Kidney epithelial cell (primary cell): Measurements from ENCODE around the gene ATXN7L1. TPM values are rescaled to one million over a fixed set of nuclear protein-coding genes. Genes with fewer than 3 reads are reported as not detected.

ENCODE experiments used
- DNase-seq: peaks from one replicate; pipeline ENCODE4 v3.0.0-alpha.2; 2010; ENCODE audit warnings: low read depth
- H3K27me3 ChIP-seq: 2 replicates; pipeline ENCODE4 v1.6.0; 2011; ENCODE audit warnings: low read length; ENCODE audit not compliant: control insufficient read depth, insufficient read depth
- H3K36me3 ChIP-seq: 2 replicates; pipeline ENCODE4 v1.5.1; 2011; ENCODE audit warnings: low read length; ENCODE audit not compliant: control insufficient read depth, insufficient read depth
- H3K4me3 ChIP-seq: 2 replicates; pipeline ENCODE4 v1.5.1; 2011; ENCODE audit warnings: low read depth, mild to moderate bottlenecking, control low read depth, low read length
- total RNA-seq: library from RNA; depleted of rRNA; stranded (reverse); fragments of >200 nt; gene quantifications from 2 replicates; pipeline ENCODE4 v1.2.3, GENCODE V29; 2015
- TF ChIP-seq, protein P1 (sequence below): IDR thresholded peaks from 2 replicates; pipeline ENCODE4 v1.5.1; 2011; ENCODE audit warnings: mild to moderate bottlenecking, moderate library complexity, low read length, control low read depth, inconsistent platforms; ENCODE audit not compliant: insufficient read depth, poor library complexity, severe bottlenecking

The ATXN7L1 gene
- total RNA-seq, 1 donor from 2014 or later = 2.4 TPM

DNA sequence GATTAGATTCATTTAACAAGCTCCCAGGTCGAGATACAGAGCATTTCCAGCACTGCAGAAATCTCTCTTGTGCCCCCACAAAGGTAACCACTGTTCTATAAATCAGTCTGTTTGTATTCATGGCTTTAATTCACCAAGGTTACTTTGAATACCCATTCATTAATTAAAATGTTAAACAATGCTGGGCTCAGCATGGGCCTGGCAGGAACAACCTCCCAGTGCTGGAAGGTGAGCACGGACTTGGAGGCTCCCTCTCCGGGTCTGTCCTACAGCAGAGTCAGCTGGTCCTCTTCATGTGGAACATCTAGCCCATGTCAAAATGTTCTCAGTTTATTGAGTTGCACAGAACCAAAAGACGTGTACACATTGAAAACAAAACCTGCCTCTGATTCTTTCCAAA, 279.5 kb downstream of the ATXN7L1 start:
- H3K36me3 ChIP-seq = no peaks in the 10 kb centered on the region
- no peak overlapping the region for H3K4me3 ChIP-seq
- H3K27me3 ChIP-seq = no peaks in the 10 kb centered on the region

DNA sequence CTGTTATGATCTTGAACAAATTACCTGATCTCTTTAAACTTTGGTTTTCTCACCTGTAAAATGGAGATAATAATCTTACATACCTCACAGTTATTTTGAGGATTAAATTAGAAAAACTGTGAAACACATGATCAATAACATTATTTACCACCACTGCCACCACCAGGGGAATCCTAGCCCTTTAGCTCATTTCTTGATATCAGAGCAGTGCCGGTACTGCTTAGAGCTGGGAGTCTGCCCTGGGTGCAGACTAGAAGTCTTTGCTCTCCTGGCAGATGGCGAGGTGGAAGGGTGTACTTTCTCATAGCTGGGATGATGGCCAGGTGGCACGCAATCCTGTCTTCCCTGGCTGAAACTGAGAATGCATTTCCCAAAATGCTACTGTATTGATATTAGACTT, 282.4 kb downstream of the ATXN7L1 start:
- no peak for DNase-seq
- Histone ChIP-seq H3K36me3 (no peaks in the 10 kb centered on the region), H3K4me3 (no peak overlapping the region), H3K27me3 (no peaks in the 10 kb centered on the region)
- TF ChIP-seq, protein P1, sequence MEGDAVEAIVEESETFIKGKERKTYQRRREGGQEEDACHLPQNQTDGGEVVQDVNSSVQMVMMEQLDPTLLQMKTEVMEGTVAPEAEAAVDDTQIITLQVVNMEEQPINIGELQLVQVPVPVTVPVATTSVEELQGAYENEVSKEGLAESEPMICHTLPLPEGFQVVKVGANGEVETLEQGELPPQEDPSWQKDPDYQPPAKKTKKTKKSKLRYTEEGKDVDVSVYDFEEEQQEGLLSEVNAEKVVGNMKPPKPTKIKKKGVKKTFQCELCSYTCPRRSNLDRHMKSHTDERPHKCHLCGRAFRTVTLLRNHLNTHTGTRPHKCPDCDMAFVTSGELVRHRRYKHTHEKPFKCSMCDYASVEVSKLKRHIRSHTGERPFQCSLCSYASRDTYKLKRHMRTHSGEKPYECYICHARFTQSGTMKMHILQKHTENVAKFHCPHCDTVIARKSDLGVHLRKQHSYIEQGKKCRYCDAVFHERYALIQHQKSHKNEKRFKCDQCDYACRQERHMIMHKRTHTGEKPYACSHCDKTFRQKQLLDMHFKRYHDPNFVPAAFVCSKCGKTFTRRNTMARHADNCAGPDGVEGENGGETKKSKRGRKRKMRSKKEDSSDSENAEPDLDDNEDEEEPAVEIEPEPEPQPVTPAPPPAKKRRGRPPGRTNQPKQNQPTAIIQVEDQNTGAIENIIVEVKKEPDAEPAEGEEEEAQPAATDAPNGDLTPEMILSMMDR = no peak

More for the DNA sequence above, 279.5 kb downstream of the ATXN7L1 start:
- TF ChIP-seq, protein P1 = no peak
- no peak for DNase-seq

DNA sequence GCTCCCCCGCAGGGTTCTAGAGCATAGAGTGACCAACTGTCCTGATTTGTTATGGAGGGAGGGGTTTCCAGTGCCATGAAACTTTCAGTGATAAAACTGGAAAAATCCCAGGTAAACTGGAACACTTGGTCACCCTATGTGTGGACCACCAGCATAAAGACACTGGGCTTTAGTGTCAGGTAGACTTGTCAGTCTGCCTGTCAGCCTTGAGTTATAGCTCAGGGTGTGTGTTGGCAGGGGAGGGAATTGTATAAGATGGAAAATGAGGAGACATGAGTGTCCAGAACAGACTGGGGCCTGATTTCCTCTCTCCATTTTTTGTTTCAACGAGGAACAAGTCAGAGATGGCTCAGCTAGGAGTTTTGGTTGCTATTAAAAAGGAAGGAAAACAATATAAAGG, 284.9 kb downstream of the ATXN7L1 start:
- Histone ChIP-seq H3K4me3 (no peak overlapping the region), H3K27me3 (no peaks in the 10 kb centered on the region), H3K36me3 (no peaks in the 10 kb centered on the region)
- no peak for DNase-seq
- TF ChIP-seq, protein P1 = no peak

DNA sequence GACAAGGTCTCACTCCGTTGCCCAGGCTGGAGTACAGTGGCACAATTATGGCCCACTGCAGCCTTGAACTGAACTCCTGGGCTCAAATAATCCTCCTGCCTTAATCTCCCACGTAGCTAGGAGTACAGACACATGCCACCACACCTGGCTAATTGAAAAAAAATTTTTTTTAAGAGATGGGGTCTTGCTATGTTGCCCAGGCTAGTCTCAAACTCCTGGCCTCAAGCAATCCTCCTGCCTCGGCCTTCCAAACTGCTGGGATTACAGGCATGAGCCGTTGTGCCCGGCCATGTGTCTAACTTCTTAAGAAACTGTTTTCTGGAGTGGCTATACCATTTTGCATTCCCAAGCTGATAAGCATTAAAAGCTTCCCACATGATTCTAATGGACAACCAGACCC, 285.6 kb downstream of the ATXN7L1 start:
- Histone ChIP-seq H3K27me3 (no peaks in the 10 kb centered on the region), H3K4me3 (no peak overlapping the region), H3K36me3 (no peaks in the 10 kb centered on the region)
- TF ChIP-seq, protein P1 = no peak
- DNase-seq = no peak

DNA sequence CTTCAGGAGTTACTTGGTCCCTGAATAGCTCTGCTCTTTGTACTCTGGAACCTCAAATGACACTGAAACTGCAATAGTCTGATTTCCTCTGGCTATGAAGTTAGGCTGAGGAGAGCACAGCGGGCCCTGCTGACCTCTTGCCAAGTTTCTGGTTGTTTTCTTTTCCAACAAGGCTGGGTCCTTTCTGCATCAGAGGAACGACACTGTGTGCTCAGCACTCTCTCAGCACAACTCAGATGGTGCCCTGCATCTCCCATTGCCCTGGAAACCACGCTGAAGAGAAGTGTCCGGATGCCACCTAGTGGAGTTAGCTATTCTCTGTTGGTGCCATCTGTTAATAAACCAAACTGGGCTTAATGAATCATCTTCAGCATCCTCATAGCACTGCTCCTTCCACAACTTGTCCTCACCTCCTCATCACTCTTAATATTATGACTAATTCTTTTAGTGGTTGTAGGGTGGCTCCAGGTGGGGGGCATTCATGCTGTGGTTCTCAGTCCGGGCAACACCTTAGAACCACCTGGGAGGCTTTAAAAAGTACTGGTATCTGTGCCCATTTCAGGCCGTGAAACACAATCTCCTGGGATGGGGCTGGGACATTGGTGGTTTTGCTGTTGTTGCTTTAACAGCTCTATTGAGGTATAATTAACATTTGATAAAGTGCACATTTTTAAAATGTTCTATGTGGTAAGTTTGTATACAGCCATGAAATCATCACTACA, 286.9 kb downstream of the ATXN7L1 start:
- peak; percentile 56 for DNase-seq
- Histone ChIP-seq H3K27me3 (no peaks in the 10 kb centered on the region), H3K4me3 (no peak overlapping the region), H3K36me3 (no peaks in the 10 kb centered on the region)
- TF ChIP-seq, protein P1 = peak; percentile 73
